Activated CD8-positive, alpha-beta memory T cell treated with anti-CD3 and anti-CD28 coated beads, Interleukin-2, amount 50 U/mL, for 1 hour (primary cell): ENCODE data around the gene SERPINE3.

Experiments
- DNase-seq: peaks from one replicate; pipeline ENCODE4 v3.0.0-alpha.2; 2020; ENCODE audit errors: extremely low read depth

The SERPINE3 gene

DNA sequence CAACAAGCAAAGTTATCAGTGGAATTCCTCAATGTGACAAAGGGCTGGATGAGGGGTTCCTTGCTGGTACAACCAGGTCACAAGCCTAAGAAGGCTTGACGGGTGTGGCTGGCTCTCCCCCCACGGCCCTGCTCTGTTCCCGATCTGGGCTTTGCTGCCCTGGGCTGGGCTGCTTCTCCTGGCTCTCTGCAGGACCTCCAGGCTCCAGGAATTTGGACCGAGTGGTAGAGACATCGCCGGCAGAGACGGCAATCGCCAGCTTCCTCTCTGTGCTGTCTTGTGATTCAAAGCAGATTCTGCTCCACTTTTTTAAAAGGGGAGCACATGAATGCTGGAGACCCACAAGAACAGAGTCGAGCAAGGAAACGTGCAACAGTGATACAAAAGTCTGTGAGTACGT lies at the start of gene SERPINE3:
TSS of gene SERPINE3 (plus strand) at position 338 of the 400 bp plus-strand sequence. CDS start 1,401 bp downstream, outside the sequence.
- DNase-seq = no peak

DNA sequence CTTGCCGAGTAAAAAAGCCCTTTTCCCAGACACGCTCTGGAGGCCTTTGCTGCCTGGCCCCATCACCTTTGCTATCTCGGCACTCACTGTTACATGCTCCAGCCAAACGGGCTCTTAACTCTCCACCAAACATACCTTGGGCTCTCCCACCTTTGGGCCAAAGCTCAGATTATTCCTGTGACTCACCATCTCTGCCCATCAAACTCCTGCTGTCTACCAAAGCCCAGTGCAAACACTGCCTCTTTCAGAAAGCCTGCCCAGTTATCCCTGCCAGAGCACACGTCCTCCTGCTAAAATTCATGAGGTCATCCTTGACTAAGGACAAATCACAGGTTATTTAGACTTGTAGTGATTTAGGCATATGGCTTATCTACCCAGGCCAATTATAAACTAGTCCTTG lies 48.1 kb upstream of the SERPINE3 start:
- DNase-seq = no peak

DNA sequence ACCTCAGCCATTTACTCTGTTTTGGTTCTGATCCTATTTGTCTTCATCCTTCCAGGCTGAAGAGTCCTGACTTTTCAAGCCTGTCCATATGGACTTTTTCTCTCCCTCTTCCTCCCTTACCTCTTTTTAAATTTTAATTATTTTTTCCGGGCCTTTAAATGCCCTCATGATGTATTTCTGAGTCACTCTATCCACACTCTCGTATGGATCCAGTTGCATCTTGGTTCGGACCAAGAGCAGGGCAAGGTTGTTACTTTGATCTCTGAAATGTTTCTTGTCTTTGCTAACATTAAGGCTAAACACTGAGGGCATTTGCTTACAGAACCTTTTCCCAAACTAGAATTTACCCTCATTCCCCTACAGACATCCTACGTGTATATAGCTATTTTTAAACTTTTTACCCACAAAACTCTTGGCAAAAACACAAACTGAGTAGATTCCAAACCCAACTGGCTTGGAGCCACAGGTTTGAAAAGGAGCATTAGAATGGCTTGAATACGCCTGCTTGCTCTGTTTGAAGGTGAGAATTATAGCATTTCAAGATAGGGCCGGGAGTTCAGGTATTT lies 47.4 kb upstream of the SERPINE3 start:
- no peak for DNase-seq

GRCh38 chr13:51297556-51297955 lies 41.9 kb upstream of the SERPINE3 start:
- no peak for DNase-seq

DNA sequence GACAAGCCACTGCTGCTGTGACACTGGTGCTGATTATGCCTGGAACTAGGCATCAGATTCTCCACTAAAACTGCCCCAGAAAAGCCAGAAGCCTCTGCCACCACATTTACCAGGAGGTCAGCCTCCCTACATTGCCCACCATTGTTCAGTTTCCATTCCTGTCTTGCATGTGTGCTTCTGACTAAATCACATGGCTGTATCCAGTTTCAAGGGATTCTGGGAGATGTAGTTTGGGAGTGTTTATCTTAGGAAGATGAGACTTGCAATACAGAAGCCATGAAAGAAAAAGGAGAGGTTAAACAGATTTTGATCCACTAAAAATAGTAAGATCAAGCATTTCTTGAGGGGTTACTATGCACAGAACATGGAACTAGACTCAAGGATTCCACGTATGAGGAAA lies 40.7 kb upstream of the SERPINE3 start:
- DNase-seq = no peak

GRCh38 chr13:51303063-51303552 lies 36.4 kb upstream of the SERPINE3 start:
- no peak for DNase-seq

DNA sequence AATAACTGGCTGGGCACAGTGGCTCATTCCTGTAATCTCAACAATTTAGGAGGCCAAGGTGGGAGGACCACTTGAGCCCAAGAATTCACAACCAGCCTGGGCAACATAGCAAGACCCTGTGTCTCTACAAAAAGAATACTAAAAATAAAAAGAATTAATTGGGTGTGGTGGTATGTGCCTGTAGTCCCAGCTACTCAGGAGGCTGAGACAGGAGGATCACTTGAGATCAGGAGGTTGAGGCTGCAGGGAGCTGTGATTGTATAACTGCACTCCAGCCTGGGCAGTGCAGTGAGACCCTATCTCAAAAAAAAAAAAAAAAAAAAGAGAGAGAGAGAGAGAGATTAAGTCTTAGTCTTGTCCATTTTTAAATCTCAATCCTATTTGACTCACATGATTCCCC lies 35.6 kb upstream of the SERPINE3 start:
- DNase-seq = no peak

GRCh38 chr13:51305271-51305967 lies 34.1 kb upstream of the SERPINE3 start:
- DNase-seq = no peak

GRCh38 chr13:51308781-51309180 lies 30.7 kb upstream of the SERPINE3 start:
- no peak for DNase-seq

- DNase-seq = no peak
Measured at GRCh38 chr13:51311231-51311630, 28.3 kb upstream of the SERPINE3 start.

GRCh38 chr13:51311957-51312520 lies 27.5 kb upstream of the SERPINE3 start:
- DNase-seq = no peak

GRCh38 chr13:51313619-51314018 lies 25.9 kb upstream of the SERPINE3 start:
- no peak for DNase-seq

GRCh38 chr13:51317262-51317661 lies 22.2 kb upstream of the SERPINE3 start:
- DNase-seq = no peak

GRCh38 chr13:51318015-51318414 lies 21.5 kb upstream of the SERPINE3 start:
- no peak for DNase-seq

- no peak for DNase-seq
Measured at GRCh38 chr13:51318876-51319275, 20.6 kb upstream of the SERPINE3 start.

DNA sequence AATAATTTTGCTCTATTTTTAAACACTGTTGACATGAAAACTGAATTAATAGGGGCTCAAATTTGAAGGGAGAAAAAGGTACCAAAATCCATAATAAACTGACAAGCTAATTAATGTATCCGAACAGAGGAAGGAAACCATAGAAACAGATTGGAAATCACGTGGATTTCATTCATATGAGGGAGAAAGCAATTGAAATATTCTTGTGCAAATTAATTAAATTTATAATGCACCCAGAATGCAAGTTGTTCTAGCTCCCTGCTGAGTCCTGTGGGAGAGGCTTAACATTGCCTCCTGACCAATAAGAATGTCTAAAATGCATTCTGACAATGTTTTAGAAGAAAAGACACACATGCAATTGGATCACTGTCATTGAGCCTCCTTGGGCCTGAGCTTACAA lies 17.7 kb upstream of the SERPINE3 start:
- DNase-seq = no peak

GRCh38 chr13:51322826-51323225 lies 16.7 kb upstream of the SERPINE3 start:
- no peak for DNase-seq

DNA sequence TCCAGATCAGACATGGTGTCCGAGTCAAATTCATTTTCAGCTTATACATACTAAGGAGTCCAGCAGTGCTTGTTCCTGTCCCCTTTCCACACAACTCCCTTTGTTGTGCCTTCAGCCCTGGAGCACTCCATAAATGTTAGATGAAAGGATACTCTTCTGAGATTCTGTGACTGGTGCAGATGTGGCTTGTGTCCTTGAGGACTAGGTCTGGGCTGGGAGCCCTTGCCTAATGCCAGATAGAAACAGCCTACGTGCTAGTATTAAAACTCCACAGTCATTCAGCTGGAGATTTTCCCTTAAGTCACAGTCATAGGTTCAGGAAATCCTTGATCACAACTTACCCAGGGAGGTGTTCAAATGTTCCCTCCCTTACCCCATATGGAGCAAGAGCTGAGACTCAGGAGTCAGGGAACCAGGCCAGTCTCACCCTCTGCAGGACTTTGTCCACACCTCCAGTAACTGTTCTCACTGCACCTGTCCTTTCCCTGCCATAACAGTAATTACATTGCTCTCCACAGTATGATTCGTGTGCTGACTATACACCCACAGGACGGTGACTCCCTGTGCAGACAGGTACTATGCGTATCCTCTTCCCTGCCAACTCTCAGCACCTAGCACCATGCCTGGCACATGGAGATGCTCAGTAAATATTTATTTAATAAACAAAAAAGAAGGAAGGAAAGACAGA lies 15.5 kb upstream of the SERPINE3 start:
- no peak for DNase-seq

DNA sequence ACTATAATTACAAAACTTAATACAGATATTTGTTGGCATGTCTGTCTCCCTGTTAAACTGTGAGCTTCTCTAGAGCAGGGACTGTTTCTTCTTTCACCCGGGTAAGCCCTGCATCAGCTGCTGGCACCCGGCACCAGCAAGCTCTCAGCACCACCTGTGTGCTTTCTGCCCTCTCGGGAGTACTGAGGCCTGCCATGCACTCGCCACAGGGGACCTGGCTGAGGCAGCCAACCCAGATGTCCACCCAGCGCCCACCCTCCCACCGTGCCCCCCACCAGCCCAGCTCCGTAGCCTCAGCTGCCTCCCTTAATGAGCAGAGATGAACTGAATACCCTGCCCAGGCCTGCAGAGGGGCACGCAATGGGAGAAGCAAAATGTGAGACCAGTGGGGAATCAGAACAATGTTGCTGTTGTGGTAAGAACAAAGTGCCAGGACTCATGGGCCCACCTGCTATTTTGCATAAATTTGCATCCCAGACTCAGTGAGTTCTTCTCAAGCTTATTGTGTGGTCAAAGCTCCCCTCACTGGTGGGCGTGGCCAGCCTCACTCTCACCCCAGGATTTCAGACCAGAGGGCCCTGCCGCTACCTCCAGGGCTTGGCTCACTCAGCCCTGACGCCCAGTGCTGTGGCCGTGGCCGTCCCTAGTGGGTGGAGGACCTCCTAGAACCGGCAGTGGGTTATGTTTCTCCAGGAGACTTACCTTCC lies 14.6 kb upstream of the SERPINE3 start:
- DNase-seq = no peak

- no peak for DNase-seq
Measured at GRCh38 chr13:51325837-51326236, 13.7 kb upstream of the SERPINE3 start.

GRCh38 chr13:51326777-51327176 lies 12.7 kb upstream of the SERPINE3 start:
- no peak for DNase-seq

- no peak for DNase-seq
Measured at GRCh38 chr13:51327961-51328360, 11.5 kb upstream of the SERPINE3 start.
